ENCODE data around the gene MMP1.

Gene MMP1

GRCh38 chr11:102761646-102762238 is 36.2 kb downstream of the MMP1 start:
- Histone ChIP-seq H3K4me3 (ENCODE audit: low read depth in 1 of 2, low read length in 1 of 2) (no peak overlapping the region), H3K36me3 (no peaks in the 10 kb centered on the region), H3K27me3 (peaks cover 52% of the 10 kb centered on the region), H3K9me3 (no peaks in the 10 kb centered on the region), H3K27ac (no peak overlapping the region), H3K4me1 (ENCODE audit: control insufficient read depth in 1 of 2, insufficient read depth in 1 of 2, low read depth in 1 of 2, low read length in 1 of 2) (peaks cover 4 to 8% of the 10 kb centered on the region in 2 experiments)
- no peak for TF ChIP-seq CTCF (IDR thresholded peaks at IDR 0.05)

DNA sequence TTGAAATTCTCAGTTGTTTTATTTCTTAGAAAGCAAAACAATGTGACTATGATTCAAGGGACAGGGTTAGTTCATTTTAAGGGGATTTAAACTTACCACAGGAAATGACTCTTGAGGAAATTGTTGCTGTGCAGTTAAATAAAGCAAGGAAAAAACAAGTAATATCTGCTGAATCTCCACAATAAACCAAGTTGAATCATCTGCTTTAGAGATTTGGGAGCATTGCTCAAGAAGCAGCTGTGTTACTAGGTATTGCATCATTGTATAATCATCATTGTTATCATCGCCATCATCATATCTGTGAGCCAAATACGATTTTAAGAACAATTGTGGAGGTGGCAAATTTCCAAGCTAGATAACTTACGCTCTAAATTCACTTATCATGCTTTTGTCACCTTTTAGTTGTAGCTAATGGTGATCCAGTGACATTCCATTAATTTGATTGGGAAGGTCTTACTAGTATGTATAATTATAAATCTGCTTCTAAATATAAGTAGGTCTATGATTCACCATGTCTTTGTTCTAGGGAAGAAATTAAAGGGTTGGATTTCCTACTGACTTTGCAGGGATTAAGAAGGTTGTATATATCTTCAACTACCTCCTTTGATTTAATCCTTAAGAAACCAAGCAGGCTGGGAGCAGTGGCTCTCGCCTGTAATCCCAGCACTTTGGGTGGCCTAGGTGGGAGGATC is 37.5 kb downstream of the MMP1 start:
- Histone ChIP-seq H3K9me3 (no peaks in the 10 kb centered on the region), H3K27ac (no peak overlapping the region), H3K36me3 (no peaks in the 10 kb centered on the region), H3K4me3 (ENCODE audit: low read depth in 1 of 2, low read length in 1 of 2) (no peak overlapping the region), H3K27me3 (peaks cover 61% of the 10 kb centered on the region), H3K4me1 (ENCODE audit: control insufficient read depth in 1 of 2, insufficient read depth in 1 of 2, low read depth in 1 of 2, low read length in 1 of 2) (peaks cover 4 to 8% of the 10 kb centered on the region in 2 experiments)
- TF ChIP-seq CTCF (IDR thresholded peaks at IDR 0.05): no peak

GRCh38 chr11:102757823-102758549 is 40.0 kb downstream of the MMP1 start:
- H3K4me3 ChIP-seq (ENCODE audit: low read depth in 1 of 2, low read length in 1 of 2): no peak overlapping the region
- H3K36me3 ChIP-seq: no peaks in the 10 kb centered on the region
- no peak overlapping the region for H3K27ac ChIP-seq
- peaks cover 64% of the 10 kb centered on the region for H3K27me3 ChIP-seq
- peaks cover 4 to 8% of the 10 kb centered on the region in 2 experiments for H3K4me1 ChIP-seq (ENCODE audit: control insufficient read depth in 1 of 2, insufficient read depth in 1 of 2, low read depth in 1 of 2, low read length in 1 of 2)
- H3K9me3 ChIP-seq: no peaks in the 10 kb centered on the region
- TF ChIP-seq CTCF (IDR thresholded peaks at IDR 0.05): no peak

- H3K9me3 ChIP-seq: no peaks in the 10 kb centered on the region
- peaks cover 3 to 6% of the 10 kb centered on the region in 2 experiments for H3K4me1 ChIP-seq (ENCODE audit: control insufficient read depth in 1 of 2, insufficient read depth in 1 of 2, low read depth in 1 of 2, low read length in 1 of 2)
- H3K27me3 ChIP-seq: peaks cover 86% of the 10 kb centered on the region
- H3K36me3 ChIP-seq: no peaks in the 10 kb centered on the region
- no peak overlapping the region for H3K4me3 ChIP-seq (ENCODE audit: low read depth in 1 of 2, low read length in 1 of 2)
- H3K27ac ChIP-seq: no peak overlapping the region
- TF ChIP-seq CTCF (IDR thresholded peaks at IDR 0.05): no peak
Measured at GRCh38 chr11:102753267-102753666, 44.7 kb downstream of the MMP1 start.

DNA sequence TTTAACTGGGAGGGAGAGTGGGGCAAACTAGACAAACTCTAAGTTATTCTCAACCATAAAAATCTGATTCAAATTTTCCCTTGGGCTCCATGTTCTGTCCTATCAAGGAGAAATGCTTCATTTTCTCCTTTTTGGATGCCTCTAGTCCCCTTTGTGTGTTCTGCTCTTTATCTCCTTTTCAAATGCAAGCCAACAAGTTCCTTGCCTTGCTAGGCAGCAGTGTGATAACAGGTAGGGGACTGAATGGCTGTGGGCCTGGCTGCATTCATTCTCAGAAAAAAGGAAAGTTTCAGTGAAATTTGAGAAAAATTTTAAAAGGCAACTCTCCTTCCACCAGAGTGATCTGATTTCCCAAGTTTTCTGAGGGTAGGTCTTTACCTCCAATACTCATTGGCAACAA is 46.3 kb downstream of the MMP1 start:
- peaks cover 87% of the 10 kb centered on the region for H3K27me3 ChIP-seq
- no peaks in the 10 kb centered on the region for H3K4me1 ChIP-seq (ENCODE audit: control insufficient read depth in 1 of 2, insufficient read depth in 1 of 2, low read depth in 1 of 2, low read length in 1 of 2)
- no peak for TF ChIP-seq CTCF (IDR thresholded peaks at IDR 0.05)
- H3K4me3 ChIP-seq (ENCODE audit: low read depth in 1 of 2, low read length in 1 of 2): no peak overlapping the region
- H3K27ac ChIP-seq: no peak overlapping the region
- H3K9me3 ChIP-seq: no peaks in the 10 kb centered on the region
- no peaks in the 10 kb centered on the region for H3K36me3 ChIP-seq

Measured in neutrophil (primary cell).